Uterus (tissue), 2 donors: ENCODE measurements around the gene RTP3.

Experiments
- POLR2A ChIP-seq, 2 donors: fragments of 450-650 bp; IDR thresholded peaks; one replicate each; pipeline ENCODE4 v1.6.1; 2016; ENCODE audit warnings: antibody characterized with exemption in 2 of 2, mild to moderate bottlenecking in 1 of 2, moderate library complexity in 1 of 2
- TF ChIP-seq, protein P1 (sequence below), 4 experiments: fragments of 200-600 bp in 2 of 4; fragments of 450-650 bp in 2 of 4; sonication (generic) in 2 of 4; IDR thresholded peaks; one replicate each; pipeline ENCODE4 v1.5.1; 2016 to 2019; ENCODE audit warnings: antibody characterized with exemption in 4 of 4, mild to moderate bottlenecking in 2 of 4, moderate library complexity in 1 of 4

DNA sequence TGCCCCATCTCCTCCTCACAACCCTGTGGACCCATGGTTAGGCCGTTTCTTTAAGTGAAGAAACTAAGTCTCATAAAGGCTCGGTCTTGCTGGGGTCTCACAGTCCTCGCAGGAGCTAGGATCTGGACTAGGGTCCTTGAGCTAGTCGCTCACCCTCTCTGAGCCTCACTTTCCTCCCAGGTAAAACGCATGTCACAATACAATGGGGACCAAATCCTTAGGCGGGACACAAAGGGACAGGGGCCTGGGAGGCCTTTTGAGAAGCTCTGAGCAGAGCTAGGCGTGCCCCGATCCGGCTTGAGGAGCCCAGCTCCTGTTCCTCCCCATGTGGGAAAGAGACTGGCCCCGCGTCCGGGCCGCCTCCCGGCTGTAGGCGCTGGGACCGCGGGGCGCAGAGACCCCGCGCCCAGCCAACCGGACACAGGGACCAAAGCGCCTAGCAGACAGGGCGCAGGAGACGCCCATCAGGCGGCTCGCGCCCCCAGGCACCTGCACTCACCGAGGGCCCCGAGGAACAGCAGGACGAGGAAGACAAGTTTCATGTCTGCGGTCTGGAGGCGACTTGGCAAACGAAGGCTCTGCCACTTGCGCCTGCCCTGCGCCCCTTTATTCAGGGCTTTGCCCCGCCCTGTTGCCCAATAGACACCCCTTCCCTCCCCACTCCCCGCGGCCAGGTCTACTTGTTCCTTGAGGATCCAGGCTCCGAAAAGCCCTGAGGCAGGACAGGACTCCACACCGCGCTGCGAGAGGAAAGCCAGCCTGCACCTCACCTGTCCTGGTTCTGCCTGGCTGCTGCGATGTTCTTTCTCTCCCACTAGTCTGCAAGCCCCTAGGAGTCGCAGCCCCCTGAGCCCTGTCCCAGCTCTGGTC is 33.2 kb upstream of the RTP3 start, which contains the start of gene LTF:
- TF ChIP-seq, protein P1, sequence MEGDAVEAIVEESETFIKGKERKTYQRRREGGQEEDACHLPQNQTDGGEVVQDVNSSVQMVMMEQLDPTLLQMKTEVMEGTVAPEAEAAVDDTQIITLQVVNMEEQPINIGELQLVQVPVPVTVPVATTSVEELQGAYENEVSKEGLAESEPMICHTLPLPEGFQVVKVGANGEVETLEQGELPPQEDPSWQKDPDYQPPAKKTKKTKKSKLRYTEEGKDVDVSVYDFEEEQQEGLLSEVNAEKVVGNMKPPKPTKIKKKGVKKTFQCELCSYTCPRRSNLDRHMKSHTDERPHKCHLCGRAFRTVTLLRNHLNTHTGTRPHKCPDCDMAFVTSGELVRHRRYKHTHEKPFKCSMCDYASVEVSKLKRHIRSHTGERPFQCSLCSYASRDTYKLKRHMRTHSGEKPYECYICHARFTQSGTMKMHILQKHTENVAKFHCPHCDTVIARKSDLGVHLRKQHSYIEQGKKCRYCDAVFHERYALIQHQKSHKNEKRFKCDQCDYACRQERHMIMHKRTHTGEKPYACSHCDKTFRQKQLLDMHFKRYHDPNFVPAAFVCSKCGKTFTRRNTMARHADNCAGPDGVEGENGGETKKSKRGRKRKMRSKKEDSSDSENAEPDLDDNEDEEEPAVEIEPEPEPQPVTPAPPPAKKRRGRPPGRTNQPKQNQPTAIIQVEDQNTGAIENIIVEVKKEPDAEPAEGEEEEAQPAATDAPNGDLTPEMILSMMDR (IDR thresholded peaks at IDR 0.05), result no peak
- no peak for TF ChIP-seq POLR2A (IDR thresholded peaks at IDR 0.05)
